Measurements from ENCODE around the gene KAT14. TPM values are rescaled to one million over a fixed set of nuclear protein-coding genes. Genes with fewer than 3 reads are reported as not detected.
"Not testable (repeated sequence)": the region's sequence is repeated elsewhere in the genome, so short reads cannot be mapped to it uniquely, and the experiment has no call there.

KAT14 gene
- total RNA-seq, 2 donors from 2014 or later: 11.5 to 12.6 TPM

DNA sequence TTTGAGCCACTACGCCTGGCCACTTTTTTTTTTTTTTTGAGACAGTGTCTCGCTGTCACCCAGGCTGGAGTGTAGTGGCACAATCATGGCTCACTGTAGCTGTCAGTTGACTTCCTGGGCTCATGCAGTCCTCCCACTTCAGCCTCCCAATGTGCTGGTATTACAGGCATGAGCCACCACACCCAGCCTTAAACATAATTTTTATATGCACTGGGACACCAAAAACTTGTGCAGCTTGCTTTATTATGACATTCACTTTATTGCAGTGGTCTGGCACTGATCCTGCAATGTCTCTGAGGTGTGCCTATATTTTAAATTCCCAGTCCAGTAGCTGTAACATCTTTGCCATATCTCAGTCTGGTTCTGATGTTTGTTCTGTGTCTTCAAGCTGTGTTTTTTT lies 34.7 kb downstream of the KAT14 start:
- no peak overlapping the region for H3K4me3 Mint-ChIP-seq
- H3K4me1 Mint-ChIP-seq: peaks cover 23% of the 10 kb centered on the region
- H3K27ac Mint-ChIP-seq: no peak overlapping the region
- DNase-seq (no peak), ATAC-seq (no peak)
- H3K36me3 Mint-ChIP-seq (ENCODE audit: low read depth): peaks cover 15% of the 10 kb centered on the region
- no peaks in the 10 kb centered on the region for H3K9me3 ChIP-seq (ENCODE audit: control insufficient read depth, low read length, poor library complexity, severe bottlenecking)
- H3K27me3 Mint-ChIP-seq: no peaks in the 10 kb centered on the region

DNA sequence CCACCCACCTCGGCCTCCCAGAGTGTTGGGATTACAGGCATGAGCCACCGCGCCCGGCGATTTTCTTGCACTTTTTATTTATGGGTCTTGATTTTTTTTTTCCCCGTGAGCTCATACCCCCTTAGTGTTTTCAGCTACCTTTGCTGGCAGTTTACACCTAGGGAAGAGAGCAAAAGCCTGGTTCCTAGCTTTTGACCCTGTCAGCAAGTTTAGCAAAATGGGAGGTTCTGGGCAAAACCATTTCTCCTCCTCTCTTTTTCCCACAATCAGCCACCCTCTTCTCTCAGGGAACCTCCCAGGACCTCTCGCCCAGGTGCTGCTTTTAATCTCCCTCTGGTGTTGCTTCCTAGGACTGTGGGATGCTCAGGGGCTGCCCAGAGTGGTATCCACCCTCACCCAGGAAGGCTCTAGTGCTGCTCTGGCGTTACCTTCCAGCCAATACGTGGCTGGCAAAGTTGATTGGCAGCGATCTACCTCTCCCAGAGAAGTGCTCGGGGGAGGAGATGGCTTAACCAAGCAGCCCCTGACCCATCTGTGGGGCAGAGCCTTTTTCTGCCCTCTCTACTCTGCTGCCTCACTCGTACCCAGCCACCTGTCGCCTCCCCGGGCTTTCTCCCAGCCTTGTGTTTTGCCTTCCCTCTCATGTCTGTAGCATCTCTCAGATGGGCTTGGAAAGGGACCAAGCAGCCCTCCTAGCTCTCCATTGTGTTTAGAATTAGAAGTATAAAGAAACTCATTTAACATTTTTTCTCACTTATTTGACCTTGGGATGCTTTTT lies 37.4 kb downstream of the KAT14 start:
- no peaks in the 10 kb centered on the region for H3K9me3 ChIP-seq (ENCODE audit: control insufficient read depth, low read length, poor library complexity, severe bottlenecking)
- DNase-seq: no peak
- peaks cover 11% of the 10 kb centered on the region for H3K36me3 Mint-ChIP-seq (ENCODE audit: low read depth)
- no peaks in the 10 kb centered on the region for H3K27me3 Mint-ChIP-seq
- no peak overlapping the region for H3K4me3 Mint-ChIP-seq
- peaks cover 18% of the 10 kb centered on the region for H3K4me1 Mint-ChIP-seq
- no peak for ATAC-seq
- H3K27ac Mint-ChIP-seq: no peak overlapping the region

DNA sequence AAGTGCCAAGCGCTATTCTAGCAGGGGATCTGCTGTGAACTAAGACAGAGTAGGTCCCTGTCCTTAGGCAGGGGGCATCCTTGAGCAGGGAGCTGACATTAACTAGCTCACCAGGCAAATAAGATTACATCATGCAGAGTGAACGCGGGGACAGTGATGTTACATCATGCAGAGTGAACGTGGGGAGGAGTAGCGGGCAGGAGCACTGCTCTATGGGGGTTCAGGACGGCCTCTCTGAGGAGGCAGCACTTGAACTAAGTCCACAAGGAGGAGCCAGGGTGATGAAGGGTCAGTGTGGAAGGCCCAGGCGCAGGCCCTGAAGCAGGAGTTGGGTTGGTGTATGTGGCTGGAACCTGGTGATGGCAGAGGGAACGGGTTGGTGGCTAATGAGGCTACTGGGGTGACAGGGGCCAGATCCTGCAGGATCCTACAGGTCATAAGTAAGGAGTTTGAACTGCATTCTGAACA lies 38.7 kb downstream of the KAT14 start:
- Mint-ChIP-seq H3K4me1 (peaks cover 18% of the 10 kb centered on the region), H3K4me3 (no peak overlapping the region), H3K27me3 (no peaks in the 10 kb centered on the region), H3K27ac (no peak overlapping the region), H3K36me3 (ENCODE audit: low read depth) (peaks cover 11% of the 10 kb centered on the region)
- ATAC-seq: no peak
- no peaks in the 10 kb centered on the region for H3K9me3 ChIP-seq (ENCODE audit: control insufficient read depth, low read length, poor library complexity, severe bottlenecking)
- no peak for DNase-seq

DNA sequence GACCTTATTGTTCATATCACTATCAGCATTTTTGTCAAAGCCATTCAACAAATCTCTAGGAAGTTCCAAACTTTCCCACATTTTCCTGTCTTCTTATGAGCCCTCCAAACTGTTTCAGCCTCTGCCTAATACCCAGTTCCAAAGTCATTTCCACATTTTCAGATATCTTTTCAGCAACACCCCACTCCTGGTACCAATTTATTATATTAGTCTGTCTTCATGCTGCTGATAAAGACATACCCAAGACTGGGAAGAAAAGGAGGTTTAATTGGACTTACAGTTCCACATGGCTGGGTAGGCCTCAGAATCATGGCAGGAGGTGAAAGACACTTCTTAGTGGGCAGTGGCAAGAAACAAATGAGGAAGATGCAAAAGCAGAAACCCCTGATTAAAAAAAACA lies 42.7 kb downstream of the KAT14 start:
- H3K27me3 Mint-ChIP-seq; H3K27ac Mint-ChIP-seq; H3K4me1 Mint-ChIP-seq; H3K9me3 ChIP-seq (ENCODE audit: control insufficient read depth, low read length, poor library complexity, severe bottlenecking); DNase-seq; ATAC-seq; H3K4me3 Mint-ChIP-seq: not testable (repeated sequence)
- peaks cover 16% of the 10 kb centered on the region for H3K36me3 Mint-ChIP-seq (ENCODE audit: low read depth)

GRCh38 chr20:18180815-18181214 lies 43.2 kb downstream of the KAT14 start:
- Mint-ChIP-seq H3K36me3 (ENCODE audit: low read depth) (peaks cover 14% of the 10 kb centered on the region), H3K27me3 (no peaks in the 10 kb centered on the region), H3K4me1 (peaks cover 3% of the 10 kb centered on the region), H3K4me3 (no peak overlapping the region), H3K27ac (no peak overlapping the region)
- ATAC-seq (no peak), DNase-seq (no peak)
- no peaks in the 10 kb centered on the region for H3K9me3 ChIP-seq (ENCODE audit: control insufficient read depth, low read length, poor library complexity, severe bottlenecking)

- H3K9me3 ChIP-seq (ENCODE audit: control insufficient read depth, low read length, poor library complexity, severe bottlenecking): no peaks in the 10 kb centered on the region
- peak overlapping the region; percentile 24 for H3K27ac Mint-ChIP-seq
- no peak overlapping the region for H3K4me3 Mint-ChIP-seq
- ATAC-seq: no peak
- no peak for DNase-seq
- peaks cover 2% of the 10 kb centered on the region for H3K4me1 Mint-ChIP-seq
- H3K27me3 Mint-ChIP-seq: no peaks in the 10 kb centered on the region
- peaks cover 5% of the 10 kb centered on the region for H3K36me3 Mint-ChIP-seq (ENCODE audit: low read depth)
Measured at GRCh38 chr20:18187020-18187419, 49.4 kb downstream of the KAT14 start.

DNA sequence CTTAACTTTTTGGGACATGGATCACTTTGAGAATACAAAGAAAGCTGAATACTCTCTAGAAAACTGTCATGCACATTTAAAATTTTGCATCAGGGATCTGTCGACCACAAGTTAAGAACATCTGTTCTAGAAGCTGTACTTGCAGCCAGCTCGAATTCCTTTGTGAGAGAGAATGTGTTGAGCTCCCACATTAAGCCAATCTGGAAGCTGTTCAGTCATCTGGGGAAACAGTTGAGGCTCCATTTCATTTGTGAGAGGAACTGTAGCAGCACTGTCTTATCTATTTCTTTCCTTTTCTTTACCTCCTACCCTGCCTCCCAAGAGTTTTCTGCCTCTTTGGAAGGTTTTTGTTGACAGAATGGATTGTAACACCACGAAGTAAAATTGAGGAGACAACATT lies 50.8 kb downstream of the KAT14 start:
- H3K36me3 Mint-ChIP-seq (ENCODE audit: low read depth): peaks cover 5% of the 10 kb centered on the region

GRCh38 chr20:18190338-18191233 lies 52.9 kb downstream of the KAT14 start:
- Mint-ChIP-seq H3K27ac (no peak overlapping the region), H3K36me3 (ENCODE audit: low read depth) (no peaks in the 10 kb centered on the region)

More for the DNA sequence above, 50.8 kb downstream of the KAT14 start:
- H3K27me3 Mint-ChIP-seq: no peaks in the 10 kb centered on the region
- no peaks in the 10 kb centered on the region for H3K9me3 ChIP-seq (ENCODE audit: control insufficient read depth, low read length, poor library complexity, severe bottlenecking)
- H3K4me3 Mint-ChIP-seq: no peak overlapping the region
- no peak for DNase-seq
- peaks cover 2% of the 10 kb centered on the region for H3K4me1 Mint-ChIP-seq
- H3K27ac Mint-ChIP-seq: no peak overlapping the region
- no peak for ATAC-seq

DNA sequence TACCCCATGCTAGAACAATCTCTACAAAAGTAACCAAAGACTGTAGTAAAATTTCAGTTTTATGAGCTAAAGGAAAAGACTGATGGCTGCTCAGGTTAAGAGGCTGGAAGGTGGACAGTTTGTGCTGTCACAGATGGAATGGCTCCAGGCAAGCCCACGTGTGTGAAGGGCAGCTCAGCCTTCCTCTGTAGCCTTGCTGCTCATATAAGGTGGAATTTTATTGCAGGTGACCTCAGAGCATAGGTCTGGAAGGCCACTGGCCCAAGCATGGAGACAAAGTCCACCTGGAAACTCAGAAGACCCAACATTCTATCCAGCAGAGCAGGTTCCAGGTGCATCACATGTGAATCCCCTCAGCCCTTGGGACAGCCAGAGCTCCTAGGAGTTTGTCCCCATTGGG lies 53.6 kb downstream of the KAT14 start:
- DNase-seq (no peak), ATAC-seq (no peak)
- Mint-ChIP-seq H3K27me3 (no peaks in the 10 kb centered on the region), H3K4me3 (no peak overlapping the region), H3K36me3 (ENCODE audit: low read depth) (no peaks in the 10 kb centered on the region), H3K4me1 (peaks cover 2% of the 10 kb centered on the region), H3K27ac (no peak overlapping the region)
- no peaks in the 10 kb centered on the region for H3K9me3 ChIP-seq (ENCODE audit: control insufficient read depth, low read length, poor library complexity, severe bottlenecking)

More at GRCh38 chr20:18190338-18191233, 52.9 kb downstream of the KAT14 start:
- Mint-ChIP-seq H3K4me1 (peaks cover 2% of the 10 kb centered on the region), H3K27me3 (no peaks in the 10 kb centered on the region), H3K4me3 (no peak overlapping the region)
- no peaks in the 10 kb centered on the region for H3K9me3 ChIP-seq (ENCODE audit: control insufficient read depth, low read length, poor library complexity, severe bottlenecking)
- ATAC-seq (no peak), DNase-seq (no peak)

DNA sequence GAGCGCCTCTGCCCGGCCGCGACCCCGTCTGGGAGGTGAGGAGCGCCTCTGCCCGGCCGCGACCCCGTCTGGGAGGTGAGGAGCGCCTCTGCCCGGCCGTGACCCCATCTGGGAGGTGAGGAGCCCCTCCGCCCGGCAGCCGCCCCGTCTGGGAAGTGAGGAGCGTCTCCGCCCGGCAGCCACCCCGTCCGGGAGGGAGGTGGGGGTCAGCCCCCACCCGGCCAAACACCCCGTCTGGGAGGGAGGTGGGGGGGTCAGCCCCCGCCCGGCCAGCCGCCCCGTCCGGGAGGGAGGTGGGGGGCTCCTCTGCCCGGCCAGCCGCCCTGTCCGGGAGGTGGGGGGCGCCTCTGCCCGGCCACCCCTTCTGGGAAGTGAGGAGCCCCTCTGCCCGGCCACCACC lies 56.8 kb downstream of the KAT14 start:
- not testable (repeated sequence) for DNase-seq; H3K4me1 Mint-ChIP-seq; H3K27me3 Mint-ChIP-seq; H3K4me3 Mint-ChIP-seq; H3K9me3 ChIP-seq (ENCODE audit: control insufficient read depth, low read length, poor library complexity, severe bottlenecking); H3K36me3 Mint-ChIP-seq (ENCODE audit: low read depth); ATAC-seq; H3K27ac Mint-ChIP-seq

DNA sequence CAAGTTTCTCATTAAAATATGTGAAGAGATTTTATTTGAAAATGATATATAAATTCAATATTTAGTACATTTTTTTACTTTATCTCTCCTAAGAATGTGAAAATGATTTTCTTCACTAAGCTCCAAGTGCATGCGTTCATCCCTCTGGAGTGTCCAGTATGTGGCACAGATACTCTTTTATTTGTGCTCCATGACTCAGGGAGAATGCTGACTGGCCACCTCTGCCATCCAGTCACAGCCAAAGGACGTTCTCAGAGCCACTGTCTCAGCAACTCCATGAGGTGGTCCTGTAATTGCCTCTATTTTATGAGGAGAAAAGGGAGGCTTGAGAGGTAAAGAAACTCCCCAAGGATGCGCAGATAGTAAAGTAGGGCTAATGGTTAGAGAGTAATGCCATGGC lies 58.3 kb downstream of the KAT14 start:
- H3K4me3 Mint-ChIP-seq: no peak overlapping the region
- H3K4me1 Mint-ChIP-seq: no peaks in the 10 kb centered on the region
- H3K36me3 Mint-ChIP-seq (ENCODE audit: low read depth): no peaks in the 10 kb centered on the region
- H3K27ac Mint-ChIP-seq: no peak overlapping the region
- H3K9me3 ChIP-seq (ENCODE audit: control insufficient read depth, low read length, poor library complexity, severe bottlenecking): no peaks in the 10 kb centered on the region
- DNase-seq (no peak), ATAC-seq (no peak)
- H3K27me3 Mint-ChIP-seq: no peaks in the 10 kb centered on the region

DNA sequence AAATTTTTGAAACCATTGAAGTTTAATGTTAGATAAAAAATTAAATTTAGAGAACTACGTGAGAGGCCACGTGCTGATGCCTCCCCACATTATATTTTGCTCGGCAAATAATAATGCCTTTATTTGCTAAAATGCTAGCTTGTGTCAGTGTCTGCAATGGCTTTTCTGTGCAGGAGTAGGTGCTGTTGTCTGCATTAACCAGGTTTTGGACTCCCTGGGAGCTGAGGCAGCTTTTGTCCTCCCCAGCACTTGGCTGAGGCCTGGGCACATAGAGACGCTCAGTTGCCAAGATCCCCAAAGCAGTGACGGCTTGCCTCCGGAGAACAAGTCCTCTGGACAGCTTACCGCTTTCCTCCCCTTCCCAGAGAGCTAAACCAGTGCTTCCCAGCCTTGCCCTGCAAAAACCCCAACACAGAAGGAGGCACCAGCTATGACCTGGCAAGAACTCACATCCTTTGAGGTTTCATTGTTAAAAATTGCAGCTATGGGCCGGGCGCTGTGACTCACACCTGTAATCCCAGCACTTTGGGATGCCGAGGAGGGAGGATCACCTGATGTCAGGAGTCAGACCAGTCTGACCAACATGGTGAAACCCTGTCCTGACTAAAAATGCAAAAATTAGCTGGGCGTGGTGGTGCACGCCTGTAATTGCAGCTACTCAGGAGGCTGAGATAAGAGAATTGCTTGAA lies 59.9 kb downstream of the KAT14 start:
- no peaks in the 10 kb centered on the region for H3K4me1 Mint-ChIP-seq
- H3K4me3 Mint-ChIP-seq: no peak overlapping the region
- ATAC-seq (no peak), DNase-seq (no peak)
- H3K27me3 Mint-ChIP-seq: no peaks in the 10 kb centered on the region
- no peaks in the 10 kb centered on the region for H3K9me3 ChIP-seq (ENCODE audit: control insufficient read depth, low read length, poor library complexity, severe bottlenecking)
- no peak overlapping the region for H3K27ac Mint-ChIP-seq
- peaks cover 2% of the 10 kb centered on the region for H3K36me3 Mint-ChIP-seq (ENCODE audit: low read depth)

DNA sequence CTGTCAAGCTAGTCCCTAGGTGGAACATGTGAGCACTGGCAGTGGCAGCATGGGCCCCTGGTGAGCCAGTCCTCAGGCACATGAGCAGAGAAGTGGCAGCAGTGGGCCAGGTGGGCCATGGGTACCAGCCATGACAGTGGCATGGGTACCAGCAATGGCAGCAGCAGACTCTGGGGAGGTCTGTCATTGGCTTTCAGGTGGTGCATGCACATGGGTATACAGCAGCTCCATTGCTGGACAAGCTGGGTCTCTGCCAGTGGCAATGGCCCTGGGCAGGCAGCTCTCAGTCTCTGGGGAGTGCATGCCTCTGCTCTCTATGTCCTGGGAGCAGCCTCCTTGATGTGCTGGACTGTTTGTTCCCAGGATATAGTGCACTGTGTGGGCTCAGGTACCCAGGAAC lies 65.3 kb downstream of the KAT14 start:
- DNase-seq (no peak), ATAC-seq (no peak)
- H3K27me3 Mint-ChIP-seq: no peaks in the 10 kb centered on the region
- no peak overlapping the region for H3K27ac Mint-ChIP-seq
- H3K4me3 Mint-ChIP-seq: no peak overlapping the region
- H3K36me3 Mint-ChIP-seq (ENCODE audit: low read depth): peaks cover 2% of the 10 kb centered on the region
- H3K9me3 ChIP-seq (ENCODE audit: control insufficient read depth, low read length, poor library complexity, severe bottlenecking): no peaks in the 10 kb centered on the region
- H3K4me1 Mint-ChIP-seq: no peaks in the 10 kb centered on the region
